HG03025 (cell line): ENCODE measurements around the gene MAPK10.
"Not testable (repeated sequence)": the region's sequence is repeated elsewhere in the genome, so short reads cannot be mapped to it uniquely, and the experiment has no call there.

Experiments
- ATAC-seq: cut with Tn5 transposase; IDR thresholded peaks from one replicate; pipeline ENCODE4 v1.9.1; 2021; ENCODE audit warnings: mild to moderate bottlenecking, moderate library complexity; ENCODE audit not compliant: unreplicated experiment, low FRiP score

The MAPK10 gene

DNA sequence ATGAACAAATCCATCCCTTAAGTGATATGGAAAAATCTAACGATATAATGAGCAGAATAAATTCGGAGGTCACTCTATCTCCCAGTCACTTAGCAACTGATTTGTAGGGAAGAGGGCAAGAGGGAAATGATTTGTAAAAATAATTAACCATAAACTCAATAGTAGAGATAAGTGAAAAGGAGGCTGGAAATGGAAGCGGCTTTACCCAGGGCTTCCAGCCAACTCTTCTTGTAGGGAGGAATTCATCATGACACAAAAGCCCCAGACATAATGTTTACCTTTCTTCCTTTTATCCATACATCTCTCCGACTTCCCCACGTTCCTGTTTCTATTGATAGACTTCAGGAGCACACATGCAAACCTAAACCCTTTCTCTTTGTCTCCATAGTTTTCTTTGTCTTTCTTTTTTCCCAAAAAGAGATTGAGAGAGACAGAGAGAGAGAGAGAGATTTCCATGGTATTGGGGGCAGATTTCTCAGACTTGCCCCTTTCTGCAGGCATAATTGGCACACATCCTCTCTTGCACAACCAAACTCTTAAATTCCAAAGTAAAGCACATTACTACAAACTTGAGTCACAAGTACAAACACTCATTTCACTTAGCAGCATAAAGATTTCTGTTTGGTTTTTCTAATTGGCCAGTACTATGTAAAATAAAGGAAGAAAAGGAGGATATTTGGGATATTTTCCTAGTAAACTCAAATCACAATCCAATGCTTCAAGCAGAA is 140.9 kb downstream of the MAPK10 start:
- no peak for ATAC-seq

- ATAC-seq = no peak
These were observed 156.7 kb downstream of the MAPK10 start for GRCh38 chr4:86203176-86203575.

- ATAC-seq = no peak
These were observed 174.2 kb downstream of the MAPK10 start for GRCh38 chr4:86185659-86186058.

GRCh38 chr4:86184901-86185285 is 175.0 kb downstream of the MAPK10 start:
- ATAC-seq = no peak

GRCh38 chr4:86184216-86184900 is 175.5 kb downstream of the MAPK10 start:
- ATAC-seq = no peak

GRCh38 chr4:86181585-86181984 is 178.3 kb downstream of the MAPK10 start:
- no peak for ATAC-seq

DNA sequence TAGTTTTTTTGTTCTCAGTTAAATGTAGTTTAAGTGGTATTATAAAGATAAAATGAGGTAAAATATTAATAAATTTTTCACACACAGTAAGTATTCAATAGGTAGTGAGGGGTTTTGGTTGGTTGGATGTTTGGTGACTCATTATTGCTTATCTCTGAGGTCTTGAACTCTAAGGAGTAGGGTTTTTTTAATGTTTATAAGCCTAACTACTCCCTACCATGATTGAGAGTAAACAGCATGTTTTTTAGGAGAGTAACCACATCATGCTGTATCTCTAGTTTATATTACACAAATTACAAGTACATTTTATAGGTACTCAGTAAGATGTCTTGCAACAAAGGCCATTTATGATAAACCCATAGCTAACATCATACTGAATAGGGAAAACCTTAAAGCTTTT is 181.6 kb downstream of the MAPK10 start:
- ATAC-seq = no peak

- no peak for ATAC-seq
These were observed 185.3 kb downstream of the MAPK10 start for GRCh38 chr4:86174506-86174905.

DNA sequence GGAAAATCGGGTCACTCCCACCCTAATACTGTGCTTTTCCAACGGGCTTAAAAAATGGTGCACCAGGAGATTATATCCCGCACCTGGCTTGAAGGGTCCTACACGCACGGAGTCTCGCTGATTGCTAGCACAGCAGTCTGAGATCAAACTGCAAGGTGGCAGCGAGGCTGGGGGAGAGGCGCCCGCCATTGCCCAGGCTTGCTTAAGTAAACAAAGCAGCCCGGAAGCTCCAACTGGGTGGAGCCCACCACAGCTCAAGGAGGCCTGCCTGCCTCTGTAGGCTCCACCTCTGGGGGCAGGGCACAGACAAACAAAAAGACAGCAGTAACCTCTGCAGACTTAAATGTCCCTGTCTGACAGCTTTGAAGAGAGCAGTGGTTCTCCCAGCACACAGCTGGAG is 191.5 kb downstream of the MAPK10 start:
- not testable (repeated sequence) for ATAC-seq

DNA sequence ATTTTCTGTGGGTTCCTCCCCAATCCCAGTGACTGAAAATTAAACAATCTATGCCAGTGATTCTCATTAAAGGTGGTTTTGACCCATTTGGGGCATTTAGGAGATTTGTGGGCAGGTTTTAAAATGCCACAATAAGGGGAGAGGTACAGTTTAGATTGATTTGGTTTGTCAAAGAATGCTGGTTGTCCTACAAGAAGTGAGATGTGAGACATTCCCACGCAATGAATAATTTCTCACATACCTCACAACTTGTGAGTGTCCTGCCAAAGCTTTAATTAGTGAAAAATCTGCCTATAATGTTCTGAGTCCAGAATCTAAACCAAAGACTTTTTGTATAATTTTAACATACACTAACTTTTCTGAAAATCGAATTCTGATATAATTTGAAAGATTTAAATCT is 199.4 kb downstream of the MAPK10 start:
- no peak for ATAC-seq

- ATAC-seq = no peak
These were observed 200.6 kb downstream of the MAPK10 start for GRCh38 chr4:86159216-86159615.

DNA sequence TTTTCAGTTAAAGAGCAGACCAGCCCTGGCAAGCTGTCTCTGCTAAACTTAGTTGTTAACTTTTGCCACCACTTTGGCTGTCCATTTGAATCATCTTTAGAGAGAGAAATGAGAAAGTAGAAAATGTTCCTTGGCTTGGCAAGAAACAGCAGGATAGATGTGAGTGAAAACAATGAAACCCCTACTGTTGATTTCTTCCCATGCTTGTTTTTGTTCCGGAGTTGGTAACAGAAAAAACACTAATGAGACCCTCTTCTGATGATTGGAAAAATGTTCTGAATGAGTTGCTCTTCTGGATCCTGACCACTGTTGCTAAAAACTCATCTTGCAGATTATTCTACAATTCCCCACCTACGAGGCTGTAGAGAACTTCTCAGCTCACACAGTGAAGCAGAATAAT is 203.3 kb downstream of the MAPK10 start:
- no peak for ATAC-seq

GRCh38 chr4:86155766-86156165 is 204.1 kb downstream of the MAPK10 start:
- ATAC-seq = no peak

- ATAC-seq = no peak
These were observed 207.4 kb downstream of the MAPK10 start for GRCh38 chr4:86152454-86152853.

DNA sequence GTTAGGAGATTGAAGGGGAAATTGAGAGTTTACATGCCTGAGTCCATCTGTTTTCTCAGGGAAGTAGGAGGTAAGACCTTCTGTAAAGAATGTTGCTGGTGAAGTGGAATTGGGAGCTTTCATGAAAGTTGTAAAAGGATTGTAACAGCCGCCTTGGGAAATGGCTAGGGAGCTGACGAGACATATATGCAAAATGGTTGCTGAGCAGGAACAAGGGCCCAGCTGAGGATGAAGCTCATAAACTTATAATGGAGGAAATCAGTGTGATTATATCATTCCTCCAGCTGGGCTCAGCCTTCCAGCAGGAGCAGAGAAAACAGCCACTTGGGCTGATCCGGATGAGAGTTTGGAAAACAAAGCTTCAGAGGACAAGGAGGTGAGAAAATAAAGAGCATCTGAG is 208.7 kb downstream of the MAPK10 start:
- ATAC-seq = no peak

GRCh38 chr4:86141161-86141560 is 218.7 kb downstream of the MAPK10 start:
- ATAC-seq = no peak

GRCh38 chr4:86132468-86132867 is 227.4 kb downstream of the MAPK10 start:
- ATAC-seq = no peak

- no peak for ATAC-seq
These were observed 228.4 kb downstream of the MAPK10 start for GRCh38 chr4:86131456-86131855.

DNA sequence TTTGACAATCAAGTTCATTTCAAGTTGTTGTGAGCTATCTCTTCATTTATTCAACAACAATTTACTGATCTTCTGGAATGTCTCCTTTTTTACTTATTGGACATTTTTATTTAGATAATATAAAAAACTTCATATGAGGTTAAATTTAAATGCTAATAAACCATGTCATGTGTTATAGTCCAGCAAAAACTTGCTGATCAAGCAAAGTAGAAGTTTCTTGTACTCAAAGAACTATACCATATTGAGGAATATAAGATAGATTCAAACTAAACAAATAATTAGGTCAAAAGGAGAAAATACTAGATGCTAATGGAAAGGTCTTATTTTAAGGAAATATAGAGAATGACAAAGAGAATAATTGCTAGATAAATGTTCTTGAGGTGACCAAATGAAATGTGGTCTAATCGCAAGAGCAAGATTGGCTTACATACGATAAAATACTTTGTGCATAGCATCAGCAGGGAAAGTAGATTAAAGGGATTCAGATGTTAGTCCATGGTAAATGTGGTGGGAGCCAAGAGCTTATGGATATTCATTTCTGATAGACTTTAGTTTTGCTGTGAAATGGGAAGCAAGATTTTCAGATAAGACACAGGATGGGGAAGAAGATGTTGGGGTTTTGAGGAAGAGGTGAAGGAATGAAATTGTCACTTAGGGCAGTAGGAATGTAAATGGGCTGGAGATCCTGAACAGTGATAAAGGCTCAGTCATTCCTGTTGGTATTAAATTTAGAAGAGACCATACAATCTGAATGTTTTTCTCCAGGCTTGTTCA is 229.5 kb downstream of the MAPK10 start:
- no peak for ATAC-seq

DNA sequence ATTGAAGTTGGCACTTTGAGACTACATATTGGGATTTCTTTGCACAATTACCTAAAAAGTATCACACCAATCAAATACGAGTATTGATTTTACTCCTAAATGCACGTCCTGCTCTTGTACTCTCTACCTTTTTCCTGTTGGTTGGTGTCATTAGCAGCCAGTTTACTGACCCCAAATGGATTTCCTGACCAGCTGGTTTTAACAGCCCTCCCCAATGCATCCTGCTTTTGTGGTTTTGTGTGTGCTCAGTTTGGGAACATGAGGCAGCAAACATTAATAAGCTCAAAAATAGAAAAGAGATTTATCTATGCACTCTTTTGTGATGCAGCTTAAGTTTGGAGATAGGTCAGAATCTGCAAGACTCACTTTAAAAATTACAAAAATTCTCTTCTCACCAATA is 230.3 kb downstream of the MAPK10 start:
- no peak for ATAC-seq

DNA sequence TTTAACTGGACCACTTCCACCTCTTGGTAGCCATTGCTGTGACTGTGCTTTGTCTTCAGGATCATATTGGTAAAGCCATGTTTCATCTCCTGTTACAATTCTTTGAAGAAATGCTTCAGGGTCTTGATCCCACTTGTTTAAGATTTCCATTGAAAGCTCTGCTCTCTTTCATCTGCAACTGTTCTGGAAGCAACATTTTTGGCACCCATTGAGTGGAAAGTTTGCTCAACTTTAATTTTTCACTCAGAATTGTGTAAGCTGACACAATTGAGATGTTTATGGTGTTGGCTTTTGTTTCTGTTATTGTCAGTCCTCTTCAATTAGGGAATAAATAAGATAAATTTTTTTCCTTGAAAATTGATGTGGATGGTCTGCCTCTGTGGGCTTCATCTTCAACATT is 237.4 kb downstream of the MAPK10 start:
- ATAC-seq = no peak

- no peak for ATAC-seq
These were observed 241.1 kb downstream of the MAPK10 start for GRCh38 chr4:86118711-86119110.
